Stimulated activated CD8-positive, alpha-beta memory T cell treated with anti-CD3 and anti-CD28 coated beads, Interleukin-15, amount 100 ng/mL, for 4 hours (primary cell): Measurements from ENCODE around the gene SQOR.

ENCODE experiments used
- DNase-seq, 2 donors: peaks; one replicate each; pipeline ENCODE4 v3.0.0-alpha.2; 2020; ENCODE audit warnings: low read depth in 2 of 2

SQOR gene

GRCh38 chr15:45634432-45635190 is at the start of gene SQOR:
SQOR (plus strand) TSS chr15:45635029; CDS start chr15:45658924, 23,895 bp downstream.
- DNase-seq, result peak; percentile 34 to 41

DNA sequence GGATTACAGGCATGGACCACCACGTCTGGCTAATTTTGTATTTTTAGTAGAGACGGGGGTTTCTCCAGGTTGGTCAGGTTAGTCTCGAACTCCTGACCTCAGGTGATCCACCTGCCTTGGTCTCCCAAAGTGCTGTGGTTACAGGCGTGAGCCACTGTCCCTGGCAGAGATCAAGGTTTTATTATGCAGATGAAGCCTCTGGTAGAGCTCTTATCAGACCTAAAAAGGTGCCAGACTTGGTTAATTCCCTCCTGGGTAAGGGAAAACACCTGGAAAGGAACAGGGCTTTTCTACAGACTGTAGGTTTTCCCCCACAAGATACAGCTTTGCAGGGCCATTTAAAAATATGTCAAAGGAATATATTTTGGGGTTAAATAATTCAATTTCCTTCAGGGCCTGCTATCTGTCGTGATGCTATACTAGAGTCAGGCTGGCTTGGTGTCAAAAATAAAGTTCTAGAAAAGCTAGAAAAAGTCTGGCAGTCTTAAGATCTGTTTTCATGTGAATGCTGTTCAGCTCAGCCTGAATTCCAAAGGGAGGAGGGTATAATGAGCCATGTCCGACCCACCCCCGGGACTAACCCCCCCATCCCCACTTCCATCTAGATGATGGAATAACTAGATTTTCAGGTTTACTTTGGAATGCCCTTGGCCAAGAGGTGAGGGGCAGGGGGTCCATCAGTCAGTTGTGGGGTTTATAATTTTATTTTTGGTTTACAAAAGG is 49.6 kb upstream of the SQOR start:
- DNase-seq, result no peak

DNA sequence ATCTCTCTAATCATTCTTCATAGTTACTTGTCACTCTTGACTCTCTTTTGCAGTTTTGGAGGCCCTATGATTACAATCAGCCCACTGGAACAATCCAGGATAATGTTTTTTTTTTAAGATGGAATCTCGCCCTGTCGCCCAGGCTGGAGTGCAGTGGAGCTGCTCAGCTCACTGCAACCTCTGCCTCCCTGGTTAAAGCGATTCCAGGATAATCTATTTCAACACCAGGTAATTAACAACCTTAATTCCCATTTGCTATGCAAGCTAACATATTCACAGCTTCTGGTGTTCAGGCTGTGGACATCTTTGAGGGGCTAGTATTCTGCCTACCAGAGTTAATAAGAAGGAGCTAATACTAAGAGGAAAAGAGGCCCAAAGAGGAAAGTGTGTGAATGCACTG is 48.7 kb upstream of the SQOR start:
- no peak for DNase-seq

- DNase-seq, result no peak
These were observed 48.2 kb upstream of the SQOR start for GRCh38 chr15:45586601-45587094.

DNA sequence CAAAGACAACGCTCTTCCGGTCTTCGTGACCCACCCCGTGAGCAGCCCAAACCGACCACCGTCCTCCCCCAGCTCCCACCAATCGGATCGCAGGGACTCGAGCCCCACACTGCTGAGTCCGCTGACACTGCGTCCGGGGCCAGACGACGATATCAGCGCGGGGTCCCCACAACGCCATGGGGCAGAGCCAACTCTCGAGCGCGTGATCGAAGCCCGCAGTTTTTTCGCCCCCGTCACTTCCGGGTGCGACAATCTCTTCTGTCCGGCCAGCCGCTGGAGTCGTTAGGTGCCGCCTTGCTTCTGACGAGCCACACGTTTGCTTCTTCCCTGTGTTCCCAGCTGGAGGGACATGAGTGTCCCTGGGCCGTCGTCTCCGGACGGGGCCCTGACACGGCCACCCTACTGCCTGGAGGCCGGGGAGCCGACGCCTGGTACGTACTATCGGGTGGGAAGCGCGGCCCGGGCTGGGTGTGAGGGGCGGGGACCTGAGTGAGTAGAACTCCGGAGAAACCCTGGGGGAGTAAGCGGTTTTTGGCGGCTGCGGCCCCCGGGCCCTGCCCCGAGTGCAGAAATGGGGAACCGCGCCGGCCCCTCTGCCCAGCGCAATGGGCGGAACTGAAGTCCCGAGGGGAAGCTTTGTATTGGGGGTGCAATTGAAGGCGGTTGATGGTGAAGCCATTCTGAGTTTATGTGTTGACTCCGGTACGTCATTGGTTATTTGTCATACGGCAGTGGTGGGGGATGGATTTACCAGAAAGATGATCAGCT is 47.5 kb upstream of the SQOR start, which contains the start of gene BLOC1S6:
TSS of gene BLOC1S6 (plus strand) at position 285 of the 768 bp plus-strand sequence. CDS start at position 350, 65 bp downstream.
- DNase-seq, result peak; percentile 69 to 76

- no peak for DNase-seq
These were observed 47.0 kb upstream of the SQOR start for GRCh38 chr15:45587863-45588170.

- no peak for DNase-seq
These were observed 46.5 kb upstream of the SQOR start for GRCh38 chr15:45588219-45588875.

DNA sequence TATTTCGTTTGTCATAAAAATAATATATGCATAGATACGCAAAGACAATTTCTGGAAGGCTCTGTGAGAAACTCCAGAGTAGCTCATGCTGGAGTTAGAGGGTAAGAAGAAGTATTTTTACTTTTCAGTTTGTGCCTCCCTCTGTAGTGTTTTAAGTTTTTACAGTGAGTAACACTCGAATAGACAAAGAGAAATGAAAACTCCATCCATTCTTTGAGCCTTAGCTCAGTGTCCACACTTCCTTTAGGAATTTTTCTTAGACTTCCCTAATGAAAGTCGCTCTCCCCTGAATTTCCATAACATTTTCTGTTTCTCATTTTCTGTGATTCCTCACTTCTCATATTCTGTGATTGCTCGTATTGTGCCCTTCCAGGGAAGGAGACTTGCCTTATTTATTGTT is 45.6 kb upstream of the SQOR start:
- no peak for DNase-seq

- no peak for DNase-seq
These were observed 40.5 kb upstream of the SQOR start for GRCh38 chr15:45594319-45594718.

GRCh38 chr15:45594835-45595530 is 39.8 kb upstream of the SQOR start:
- no peak for DNase-seq

DNA sequence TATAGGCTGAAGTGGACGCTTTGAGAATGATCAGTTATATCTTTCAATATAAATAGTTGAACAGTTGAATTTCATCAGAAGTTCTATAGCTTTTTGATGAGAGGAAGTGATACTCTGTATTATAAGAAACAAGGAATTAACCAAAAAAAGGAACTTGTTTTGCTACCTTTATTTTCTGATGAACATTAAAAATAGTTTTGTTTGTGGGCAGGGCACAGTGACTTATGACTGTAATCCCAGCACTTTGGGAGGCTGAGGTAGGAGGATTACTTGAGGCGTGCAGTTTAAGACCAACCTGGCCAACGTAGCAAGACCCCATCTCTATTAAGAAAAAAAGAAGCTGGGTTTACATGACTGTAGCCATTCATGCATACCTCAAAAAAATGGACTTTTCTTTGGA is 30.9 kb upstream of the SQOR start:
- DNase-seq, result no peak

DNA sequence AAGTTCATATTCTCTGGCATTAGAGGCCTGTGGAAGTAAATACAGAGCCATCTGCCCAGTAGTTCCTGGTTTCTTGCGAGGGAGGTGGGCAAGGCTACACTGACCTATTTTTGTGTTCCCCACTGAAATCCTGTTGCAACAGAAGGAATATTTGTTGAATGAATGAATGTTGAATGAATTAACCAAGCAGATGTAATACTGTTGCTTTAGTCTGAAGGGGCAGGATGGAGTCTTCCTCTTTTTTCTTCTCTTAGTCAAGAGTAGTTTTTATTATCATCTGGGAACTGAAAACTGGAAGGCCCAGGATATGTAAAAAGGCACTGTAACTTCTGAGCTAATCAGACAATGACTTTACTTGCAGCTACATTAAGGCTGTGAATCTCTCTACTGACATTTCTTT is 30.5 kb upstream of the SQOR start:
- no peak for DNase-seq

DNA sequence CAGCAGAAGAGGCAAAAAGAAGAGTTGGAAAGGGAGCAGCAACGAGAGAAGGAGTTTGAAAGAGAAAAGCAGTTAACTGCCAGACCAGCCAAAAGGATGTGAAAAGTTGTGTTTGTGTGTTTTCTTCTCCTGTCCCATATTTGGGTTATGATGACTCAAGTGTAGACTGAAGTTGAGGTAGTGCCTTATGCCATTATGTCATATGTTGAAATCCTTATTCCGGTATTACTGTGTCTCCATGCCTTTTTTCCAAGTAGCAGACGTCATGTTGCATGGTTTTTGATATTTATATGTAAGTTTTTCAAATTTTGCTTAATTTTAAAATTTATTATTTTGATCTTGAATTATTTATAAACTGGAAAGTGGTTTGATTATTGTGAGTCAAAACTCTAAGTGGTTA is 28.4 kb upstream of the SQOR start:
- no peak for DNase-seq

GRCh38 chr15:45606841-45607240 is 28.0 kb upstream of the SQOR start:
- no peak for DNase-seq

- DNase-seq, result no peak
These were observed 23.5 kb upstream of the SQOR start for GRCh38 chr15:45611305-45611704.

DNA sequence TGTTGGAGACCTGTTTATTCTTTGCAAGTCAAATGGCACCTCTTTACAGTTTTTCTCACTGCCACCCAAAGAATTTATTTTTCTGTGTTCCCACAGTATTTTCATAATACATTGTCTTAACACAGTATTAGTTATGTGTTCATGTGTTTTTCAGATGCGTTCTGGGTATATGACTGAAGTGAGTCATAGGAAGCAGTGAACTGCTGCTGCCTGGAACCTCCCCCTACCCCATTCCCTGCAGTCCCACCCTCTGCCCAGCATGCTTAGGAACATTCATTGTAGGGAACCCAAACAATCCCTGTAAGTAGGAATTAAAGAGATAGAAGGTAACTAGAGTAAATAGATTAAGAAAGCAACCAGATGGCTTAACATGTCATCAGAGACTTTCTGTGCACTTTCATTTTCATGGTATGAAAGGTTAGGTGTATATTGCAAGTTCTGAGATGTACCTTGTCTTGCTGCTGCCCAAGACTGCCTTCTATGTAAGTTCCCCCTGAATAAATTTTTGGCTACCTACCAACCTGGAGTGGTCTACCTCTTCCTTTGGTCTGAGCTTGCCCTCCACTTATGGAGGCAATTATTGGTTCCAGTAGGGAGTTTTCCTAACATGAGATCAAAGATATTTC is 21.9 kb upstream of the SQOR start:
- DNase-seq, result no peak

DNA sequence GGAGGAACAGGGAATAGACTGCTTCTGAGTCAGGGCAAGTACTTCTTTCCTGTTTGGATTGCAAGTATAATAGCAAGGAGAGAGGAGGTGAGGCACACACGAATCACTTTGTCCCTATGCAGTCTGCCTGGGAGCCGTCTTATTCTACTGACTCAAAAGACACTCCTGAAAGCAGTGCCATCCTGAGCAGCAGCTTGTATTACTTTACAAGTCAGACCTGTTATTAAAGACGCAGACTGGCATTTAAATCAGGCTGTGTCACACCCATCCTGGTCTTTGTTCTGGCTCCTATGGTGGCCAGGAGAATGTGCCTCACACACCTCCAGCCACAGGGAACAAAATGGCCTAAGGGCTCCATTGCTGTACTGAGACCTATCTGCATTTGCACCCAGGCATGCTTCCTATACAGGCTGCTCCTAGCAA is 17.9 kb upstream of the SQOR start:
- DNase-seq, result no peak

- no peak for DNase-seq
These were observed 16.0 kb upstream of the SQOR start for GRCh38 chr15:45618813-45619212.

DNA sequence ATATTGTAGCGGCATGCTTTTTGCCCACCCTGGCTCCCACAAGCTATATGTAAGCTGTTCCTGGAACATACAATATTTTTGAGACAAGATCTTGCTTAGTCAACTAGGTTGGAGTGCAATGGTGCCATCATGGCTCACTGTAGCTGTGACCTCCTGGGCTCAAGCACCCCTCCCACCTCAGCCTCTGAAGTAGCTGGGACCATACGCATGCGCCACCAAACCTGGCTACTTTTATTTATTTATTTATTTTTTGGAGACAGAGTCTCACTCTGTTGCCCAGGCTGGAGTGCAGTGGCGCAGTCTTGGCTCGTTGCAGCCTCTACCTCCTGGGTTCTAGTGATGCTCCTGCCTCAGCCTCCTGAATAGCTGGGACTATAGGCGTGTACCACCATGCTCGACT is 6.7 kb upstream of the SQOR start:
- no peak for DNase-seq

GRCh38 chr15:45630917-45631691 is 3.7 kb upstream of the SQOR start:
- no peak for DNase-seq
